Aorta (tissue), 5 donors: Measurements from ENCODE around the gene PTPRN2. TPM values are rescaled to one million over a fixed set of nuclear protein-coding genes. Genes with fewer than 3 reads are reported as not detected.
"Not testable (repeated sequence)": the region's sequence is repeated elsewhere in the genome, so short reads cannot be mapped to it uniquely, and the experiment has no call there.

Experiments
- ATAC-seq: fragments of 200-7000 bp; cut with Tn5 transposase; one replicate; pipeline ENCODE4 v1.9.1; 2022; ENCODE audit warnings: moderate library complexity; ENCODE audit not compliant: low FRiP score
- DNase-seq, 2 donors: peaks; one replicate each; pipeline ENCODE4 v3.0.0-alpha.2; 2020
- H3K27ac ChIP-seq, 2 donors: one replicate each; pipeline ENCODE4 v1.5.1; 2013; ENCODE audit warnings: low read length in 2 of 2, mild to moderate bottlenecking in 2 of 2, moderate library complexity in 2 of 2, control low read depth in 1 of 2, inconsistent platforms in 1 of 2, low read depth in 1 of 2
- H3K27me3 ChIP-seq, 2 donors: one replicate each; pipeline ENCODE4 v1.6.1; 2013; ENCODE audit warnings: control low read depth in 1 of 2, low read length in 1 of 2, mild to moderate bottlenecking in 1 of 2, moderate library complexity in 1 of 2; ENCODE audit not compliant: insufficient read depth in 2 of 2, control insufficient read depth in 1 of 2
- H3K36me3 ChIP-seq, 2 donors: one replicate each; pipeline ENCODE4 v1.6.1; 2013; ENCODE audit warnings: control low read depth in 1 of 2, low read length in 1 of 2, mild to moderate bottlenecking in 1 of 2; ENCODE audit not compliant: insufficient read depth in 2 of 2, control insufficient read depth in 1 of 2
- H3K4me1 ChIP-seq, 2 donors: one replicate each; pipeline ENCODE4 v1.6.1; 2013; ENCODE audit warnings: low read length in 2 of 2, control low read depth in 1 of 2, mild to moderate bottlenecking in 1 of 2, moderate library complexity in 1 of 2; ENCODE audit not compliant: insufficient read depth in 2 of 2, control insufficient read depth in 1 of 2
- H3K4me3 ChIP-seq, 2 donors: one replicate each; pipeline ENCODE4 v1.5.1; 2013; ENCODE audit warnings: low read length in 2 of 2, control low read depth in 1 of 2, mild to moderate bottlenecking in 1 of 2
- H3K9me3 ChIP-seq: one replicate; pipeline ENCODE4 v1.6.1; 2013; ENCODE audit warnings: mild to moderate bottlenecking, low read length; ENCODE audit not compliant: control insufficient read depth
- WGBS, 2 donors: extraction: QIAGEN DNeasy Blood & Tissue Kit; methylation state at CpG; one replicate each; pipeline ENCODE4 v1.1.7; 2013; 5-methylcytosine and 5-hydroxymethylcytosine counted together
- intact Hi-C, 2 donors: fragments of 100-400 bp; cut with DNase I; formaldehyde crosslinking; loops; one replicate each; pipeline versions ENCODE4 v1.14.2 to v1.15.0; 2022
- polyA plus RNA-seq, 2 donors: library from polyadenylated mRNA; stranded (reverse); fragments of 200-250 nt; gene quantifications; one replicate each; pipeline ENCODE4 v1.2.3, GENCODE V29; 2013
- total RNA-seq, 2 donors: library from RNA; stranded (reverse); fragmentation: NEBNext Ultra II Directional; extraction: Animal tissue kit (Norgen Biotek cat#: 25700); gene quantifications; one replicate each; pipeline ENCODE4 v1.2.1, GENCODE V29; 2021
- donor health status: healthy with polysubstance abuse.
- donor health status: Bipolar disorder and iron deficiency.
- donor health status: DM: no; HTN: no; CAD: no.
- donor health status: DM: no; HTN: no; CAD: no.
- donor health status: DM: yes; HTN: yes; CAD: no.

Gene PTPRN2
- total and polyA plus RNA-seq, 4 donors: 0.67 to 3.3 (median 1.4) TPM

DNA sequence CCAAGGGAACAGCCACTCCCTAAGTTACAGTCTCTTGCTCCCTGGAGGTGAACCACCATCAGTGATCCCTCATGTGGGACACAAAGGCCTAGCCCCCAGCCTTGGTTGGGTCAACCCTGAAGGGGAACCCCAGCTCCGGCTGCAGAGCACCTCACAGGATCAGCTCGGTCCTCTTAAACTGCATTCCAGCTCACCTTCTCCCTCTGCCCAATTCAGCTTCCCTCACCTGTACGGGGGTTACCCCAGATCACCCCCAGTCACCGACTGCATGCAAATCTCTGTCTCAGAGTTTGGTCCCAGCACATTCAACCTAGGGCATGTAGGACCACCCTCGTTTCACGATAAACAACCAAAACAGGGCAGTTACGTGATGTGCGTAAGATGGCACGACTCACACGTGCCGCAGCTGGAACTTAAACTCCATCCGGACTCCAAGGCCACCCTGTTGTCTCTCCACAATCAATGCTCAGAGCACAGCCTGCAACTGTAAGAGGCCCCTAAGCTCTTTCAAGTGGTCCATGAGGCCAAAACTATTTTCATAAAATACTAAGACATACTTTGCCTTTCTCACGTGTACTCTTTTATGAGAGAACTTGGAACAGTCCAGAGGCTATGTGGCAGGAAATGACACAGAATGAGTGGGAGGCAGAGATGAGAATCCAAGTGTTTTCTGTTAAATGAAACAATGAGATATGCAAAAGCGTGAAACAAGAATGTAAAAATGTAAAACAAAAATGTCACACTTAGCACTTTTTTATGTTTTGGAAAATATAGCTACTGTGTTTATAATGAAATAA, 285.2 kb downstream of the PTPRN2 start:
- Histone ChIP-seq H3K36me3 (no peaks in the 10 kb centered on the region), H3K27ac (no peak overlapping the region), H3K4me3 (no peak overlapping the region), H3K27me3 (no peaks in the 10 kb centered on the region), H3K4me1 (no peaks in the 10 kb centered on the region), H3K9me3 (peaks cover 2% of the 10 kb centered on the region)
- ATAC-seq (no peak), DNase-seq (no peak)
- intact Hi-C loops: no loop called here
- WGBS, 2 donors: 84% methylated on average over 14 of the region's 14 CpGs

DNA sequence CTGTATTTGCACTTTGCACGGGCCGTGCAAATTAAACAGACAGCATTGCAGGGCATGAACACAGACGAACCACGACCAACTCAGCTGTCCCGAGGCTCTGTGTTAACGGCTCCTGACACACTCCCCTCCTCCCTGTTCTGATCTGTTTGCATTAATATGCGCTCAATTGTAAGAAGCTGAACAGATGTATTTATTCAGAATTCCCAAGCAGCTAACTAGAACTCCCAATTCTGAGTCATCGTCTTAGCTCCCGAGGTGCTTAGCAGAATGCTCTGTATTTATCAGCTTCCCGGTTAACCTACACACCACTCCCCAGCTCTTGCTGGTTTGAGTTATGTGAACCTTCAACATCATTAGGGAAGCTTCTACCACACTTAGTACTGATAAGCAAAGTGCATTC, 286.4 kb downstream of the PTPRN2 start:
- WGBS, 2 donors: 57 to 59% methylated on average over 10 of the region's 10 CpGs
- H3K27me3 ChIP-seq: no peaks in the 10 kb centered on the region
- H3K4me3 ChIP-seq: no peak overlapping the region
- no peaks in the 10 kb centered on the region for H3K36me3 ChIP-seq
- intact Hi-C loops: no loop called here
- no peak overlapping the region for H3K27ac ChIP-seq
- no peak for DNase-seq
- ATAC-seq: no peak
- H3K4me1 ChIP-seq: no peaks in the 10 kb centered on the region
- H3K9me3 ChIP-seq: peaks cover 1% of the 10 kb centered on the region

DNA sequence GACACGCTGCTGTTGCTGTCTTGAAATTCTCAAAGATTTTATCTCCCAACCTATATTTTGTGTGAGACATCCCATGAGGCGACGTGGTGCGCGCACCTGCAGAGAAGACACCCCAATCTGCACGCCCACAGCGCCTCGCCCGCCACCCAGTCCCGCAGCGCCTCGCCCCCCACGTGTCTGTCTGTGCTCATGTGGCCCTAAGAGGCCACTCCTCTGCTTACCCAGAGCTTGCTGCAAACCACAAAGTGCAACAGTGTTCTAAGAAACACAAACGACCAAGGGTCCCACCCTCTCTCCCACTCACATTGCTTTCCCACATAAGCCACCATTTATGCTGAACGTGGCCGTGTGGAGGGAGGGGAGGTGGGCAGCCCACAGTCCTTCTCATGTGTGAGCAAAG, 287.2 kb downstream of the PTPRN2 start:
- H3K4me3 ChIP-seq: no peak overlapping the region
- WGBS, 2 donors: 83 to 85% methylated on average over 16 of the region's 16 CpGs
- H3K36me3 ChIP-seq: no peaks in the 10 kb centered on the region
- no peak for DNase-seq
- intact Hi-C loops: no loop called here
- H3K27me3 ChIP-seq: no peaks in the 10 kb centered on the region
- ATAC-seq: no peak
- H3K27ac ChIP-seq: no peak overlapping the region
- H3K4me1 ChIP-seq: no peaks in the 10 kb centered on the region
- H3K9me3 ChIP-seq: no peaks in the 10 kb centered on the region

DNA sequence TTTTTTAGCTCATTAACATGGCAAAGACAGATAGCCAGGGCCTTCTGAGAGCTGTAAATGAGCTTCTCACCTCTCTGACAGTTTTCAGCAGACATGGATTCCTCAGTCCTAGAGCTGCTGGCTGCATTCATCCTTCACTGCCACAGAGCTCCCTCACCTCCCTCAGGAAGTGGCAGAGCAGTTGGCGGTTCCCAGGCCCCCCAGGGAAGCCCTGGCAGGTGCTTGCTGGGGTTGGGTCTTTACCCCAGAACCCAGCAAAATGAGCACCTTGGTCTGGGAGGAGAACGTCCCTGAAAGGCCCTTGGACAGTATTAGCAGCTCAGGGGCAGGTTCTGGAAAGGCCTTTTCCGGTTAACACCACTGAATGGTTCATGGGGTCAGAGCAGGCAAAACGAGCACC, 288.0 kb downstream of the PTPRN2 start:
- Histone ChIP-seq H3K4me3 (no peak overlapping the region), H3K36me3 (no peaks in the 10 kb centered on the region), H3K27me3 (no peaks in the 10 kb centered on the region), H3K27ac (no peak overlapping the region), H3K9me3 (no peaks in the 10 kb centered on the region), H3K4me1 (no peaks in the 10 kb centered on the region)
- ATAC-seq (no peak), DNase-seq (no peak)
- 39 to 41% methylated on average over 4 of the region's 4 CpGs for WGBS, 2 donors
- intact Hi-C loops: no loop called here

DNA sequence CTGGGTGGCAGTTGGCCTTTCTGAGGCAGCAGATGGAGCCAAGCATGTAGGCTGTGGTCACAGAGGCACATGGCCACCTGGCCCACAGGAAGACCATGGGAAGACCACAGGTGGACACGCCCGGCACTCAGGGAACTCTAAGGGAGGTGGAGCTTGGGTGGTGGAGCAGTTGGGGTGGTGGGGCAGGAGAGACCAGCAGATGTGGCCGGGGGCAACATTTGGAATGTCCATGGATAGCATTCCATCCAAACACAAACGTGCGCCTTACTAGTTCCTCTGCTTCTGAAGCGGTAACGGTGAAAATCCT, 290.9 kb downstream of the PTPRN2 start:
- Histone ChIP-seq H3K36me3 (no peaks in the 10 kb centered on the region), H3K27ac (no peak overlapping the region), H3K27me3 (no peaks in the 10 kb centered on the region), H3K4me3 (no peak overlapping the region), H3K4me1 (no peaks in the 10 kb centered on the region), H3K9me3 (no peaks in the 10 kb centered on the region)
- intact Hi-C loops: no loop called here
- no peak for ATAC-seq
- WGBS, 2 donors: 89 to 91% methylated on average over 7 of the region's 7 CpGs
- no peak for DNase-seq

DNA sequence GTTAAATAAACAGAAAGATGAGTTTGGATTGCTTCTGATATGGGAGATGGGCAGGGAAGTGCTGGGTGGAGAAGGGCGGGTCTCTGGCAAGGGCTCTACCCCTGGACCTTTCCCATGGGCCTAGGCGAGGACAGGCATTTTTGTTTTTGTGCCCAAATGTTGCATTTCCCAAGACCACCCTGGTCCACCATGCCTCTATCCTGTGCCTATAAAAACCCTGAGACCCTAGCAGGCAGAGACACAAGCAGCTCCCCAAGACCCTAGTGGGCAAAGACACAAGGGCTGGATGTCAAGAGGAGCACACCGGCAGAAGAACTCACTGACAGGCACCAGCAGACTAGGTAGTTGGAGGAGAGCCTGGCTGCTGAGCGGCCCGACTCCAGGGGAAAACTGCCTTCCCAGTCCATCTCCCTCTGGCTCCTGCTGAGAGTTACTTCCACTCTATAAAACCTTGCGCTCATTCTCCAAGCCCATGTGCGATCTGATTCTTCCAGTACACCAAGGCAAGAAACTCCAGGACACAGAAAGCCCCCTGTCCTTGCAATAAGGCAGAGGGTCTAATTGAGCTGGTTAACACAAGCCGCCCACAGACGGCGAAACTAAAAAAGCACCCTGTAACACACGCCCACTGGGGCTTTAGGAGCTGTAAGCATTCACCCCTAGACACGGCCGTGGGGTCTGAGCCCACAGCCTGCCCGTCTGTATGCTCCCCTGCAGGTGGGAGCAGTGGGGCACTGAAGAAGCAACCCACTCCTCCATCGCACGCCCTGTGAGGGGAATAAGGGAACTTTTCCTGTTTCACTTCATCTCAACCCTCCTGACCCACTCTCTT, 291.4 kb downstream of the PTPRN2 start:
- 84 to 89% methylated on average over 16 of the region's 16 CpGs for WGBS, 2 donors
- no peaks in the 10 kb centered on the region for H3K4me1 ChIP-seq
- intact Hi-C loops: no loop called here
- DNase-seq (no peak), ATAC-seq (no peak)
- H3K27ac ChIP-seq: no peak overlapping the region
- no peaks in the 10 kb centered on the region for H3K36me3 ChIP-seq
- H3K27me3 ChIP-seq: no peaks in the 10 kb centered on the region
- no peaks in the 10 kb centered on the region for H3K9me3 ChIP-seq
- no peak overlapping the region for H3K4me3 ChIP-seq

DNA sequence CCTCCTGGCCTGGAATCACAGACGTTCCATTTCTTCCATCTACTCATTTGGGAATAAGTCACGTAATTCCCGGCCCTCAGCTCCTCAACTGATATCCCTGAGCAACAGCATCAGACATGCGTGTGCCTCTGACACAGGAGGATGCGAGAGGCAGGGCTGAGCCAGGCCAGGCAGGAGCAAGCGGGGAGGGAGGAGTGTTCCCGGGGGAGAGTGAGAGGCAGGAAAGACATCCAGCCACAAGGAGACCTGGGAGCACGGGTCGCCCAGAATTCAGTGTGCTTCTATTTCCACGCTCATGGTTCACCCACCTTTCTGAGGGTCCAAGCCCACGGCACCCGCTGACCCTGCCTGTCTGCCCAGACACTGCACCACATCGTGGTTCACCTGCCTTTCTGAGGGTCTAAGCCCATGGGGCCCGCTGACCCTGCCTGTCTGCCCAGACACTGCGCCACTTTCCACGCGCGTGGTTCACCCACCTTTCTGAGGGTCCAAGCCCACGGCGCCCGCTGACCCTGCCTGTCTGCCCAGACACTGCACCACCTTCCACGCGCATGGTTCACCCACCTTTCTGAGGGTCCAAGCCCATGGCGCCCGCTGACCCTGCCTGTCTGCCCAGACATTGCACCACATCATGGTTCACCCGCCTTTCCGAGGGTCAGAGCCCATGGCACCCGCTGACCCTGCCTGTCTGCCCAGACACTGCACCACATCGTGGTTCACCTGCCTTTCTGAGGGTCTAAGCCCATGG, 293.0 kb downstream of the PTPRN2 start:
- H3K4me3 ChIP-seq, H3K36me3 ChIP-seq, H3K27ac ChIP-seq, ATAC-seq, H3K27me3 ChIP-seq, H3K9me3 ChIP-seq, intact Hi-C loops, H3K4me1 ChIP-seq, DNase-seq: not testable (repeated sequence)
- 93 to 96% methylated on average over 27 to 29 of the region's 29 CpGs for WGBS, 2 donors

DNA sequence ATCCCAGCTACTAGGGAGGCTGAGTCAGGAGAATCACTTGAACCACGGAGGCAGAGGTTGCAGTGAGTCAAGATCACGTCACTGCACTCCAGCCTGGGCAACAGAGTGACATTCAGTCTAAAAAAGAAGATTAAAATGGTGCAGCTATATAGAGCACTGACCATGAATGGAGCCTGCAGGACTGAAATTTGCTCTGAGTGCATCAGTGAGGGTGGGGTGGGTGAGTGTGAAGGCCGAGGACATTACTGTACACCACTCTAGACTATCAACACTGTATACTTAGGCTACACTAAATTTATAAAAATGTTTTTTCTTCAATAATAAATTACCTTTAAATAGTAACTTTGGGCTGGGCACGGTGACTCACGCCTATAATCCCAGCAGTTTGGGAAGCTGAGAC, 294.7 kb downstream of the PTPRN2 start:
- Histone ChIP-seq H3K4me3 (no peak overlapping the region), H3K9me3 (peaks cover 8% of the 10 kb centered on the region), H3K4me1 (no peaks in the 10 kb centered on the region), H3K36me3 (no peaks in the 10 kb centered on the region), H3K27ac (no peak overlapping the region), H3K27me3 (no peaks in the 10 kb centered on the region)
- intact Hi-C loops: no loop called here
- 76 to 79% methylated on average over 5 of the region's 5 CpGs for WGBS, 2 donors
- ATAC-seq (no peak), DNase-seq (peak in 1 of 2 donors; percentile 25)
